OCI-LY1 (cell line): ENCODE results near the gene PRLHR.

Experiments used
- H2AFZ ChIP-seq: fragments of 200-600 bp; sonication (generic), shearing (Covaris generic); 2 replicates; pipeline ENCODE4 v1.6.0; 2014; ENCODE audit warnings: antibody characterized with exemption, mild to moderate bottlenecking, low read length
- H3F3A ChIP-seq: fragments of 200-600 bp; sonication (generic), shearing (Covaris generic); 2 replicates; pipeline ENCODE4 v1.6.0; 2014; ENCODE audit warnings: mild to moderate bottlenecking, antibody characterized with exemption, low read length, moderate library complexity; ENCODE audit not compliant: insufficient read depth
- H3K27ac ChIP-seq: fragments of 200-600 bp; sonication (generic); 2 replicates; pipeline ENCODE4 v1.5.1; 2014; ENCODE audit warnings: low read length, mixed run types, mild to moderate bottlenecking, low read depth; ENCODE audit not compliant: poor library complexity, severe bottlenecking
- H3K27me3 ChIP-seq: fragments of 200-600 bp; sonication (generic); 2 replicates; pipeline ENCODE4 v1.6.0; 2014; ENCODE audit warnings: antibody characterized with exemption, mild to moderate bottlenecking, low read length, moderate library complexity; ENCODE audit not compliant: insufficient read depth
- H3K36me3 ChIP-seq: fragments of 200-600 bp; sonication (generic); 2 replicates; pipeline ENCODE4 v1.6.1; 2014; ENCODE audit warnings: mild to moderate bottlenecking, antibody characterized with exemption, low read length, moderate library complexity, mixed read lengths; ENCODE audit not compliant: insufficient read depth
- H3K4me1 ChIP-seq: fragments of 200-600 bp; sonication (generic); 2 replicates; pipeline ENCODE4 v1.5.1; 2014; ENCODE audit warnings: mild to moderate bottlenecking, low read length, moderate library complexity; ENCODE audit not compliant: insufficient read depth, severe bottlenecking
- H3K4me2 ChIP-seq: fragments of 200-600 bp; sonication (generic), shearing (Covaris generic); 2 replicates; pipeline ENCODE4 v1.6.1; 2014; ENCODE audit warnings: low read length
- H3K4me3 ChIP-seq: fragments of 200-600 bp; sonication (generic); 2 replicates; pipeline ENCODE4 v1.5.1; 2014; ENCODE audit warnings: low read length, low read depth, mild to moderate bottlenecking, mixed read lengths; ENCODE audit not compliant: poor library complexity, severe bottlenecking
- H3K79me2 ChIP-seq: fragments of 200-600 bp; shearing (Covaris generic); 2 replicates; pipeline ENCODE4 v1.6.1; 2016; ENCODE audit warnings: mixed run types, low read length, mixed read lengths; ENCODE audit not compliant: insufficient read depth
- H3K9ac ChIP-seq: fragments of 200-600 bp; sonication (generic), shearing (Covaris generic); 2 replicates; pipeline ENCODE4 v1.6.1; 2014; ENCODE audit warnings: mild to moderate bottlenecking, low read length, mixed read lengths
- H3K9me2 ChIP-seq: fragments of 200-600 bp; sonication (generic), shearing (Covaris generic); 2 replicates; pipeline ENCODE4 v1.6.1; 2014; ENCODE audit warnings: low read depth, mild to moderate bottlenecking, low read length, mixed read lengths
- H3K9me3 ChIP-seq: fragments of 200-600 bp; shearing (Covaris generic); 2 replicates; pipeline ENCODE4 v1.6.1; 2014; ENCODE audit warnings: low read length, mixed read lengths
- H4K20me1 ChIP-seq: fragments of 200-600 bp; sonication (generic), shearing (Covaris generic); 2 replicates; pipeline ENCODE4 v1.6.0; 2016; ENCODE audit warnings: mild to moderate bottlenecking, low read length; ENCODE audit not compliant: insufficient read depth
- CTCF ChIP-seq: fragments of 200-600 bp; sonication (generic), shearing (Covaris generic); IDR thresholded peaks from 2 replicates; pipeline ENCODE4 v1.5.1; 2017; ENCODE audit warnings: mild to moderate bottlenecking, antibody characterized with exemption, low read length, moderate library complexity, mixed read lengths
- EZH2 ChIP-seq: fragments of 200-600 bp; sonication (generic), shearing (Covaris generic); IDR thresholded peaks from 2 replicates; pipeline ENCODE4 v1.8.0; 2017; ENCODE audit warnings: borderline replicate concordance, mixed run types, mild to moderate bottlenecking, antibody characterized with exemption, low read length, moderate library complexity, mixed read lengths

PRLHR gene

GRCh38 chr10:118607768-118608354 lies 12.4 kb upstream of the PRLHR start:
- Histone ChIP-seq H3K9me2 (no peaks in the 10 kb centered on the region), H3F3A (no peaks in the 10 kb centered on the region), H3K27me3 (0 out of 2 replicates have a peak, but pooled peaks cover 4% of the 10 kb centered on the region), H3K36me3 (no peaks in the 10 kb centered on the region), H3K4me1 (no peaks in the 10 kb centered on the region), H2AFZ (no peak overlapping the region), H3K27ac (no peak overlapping the region), H3K9ac (no peak overlapping the region), H3K4me3 (no peak overlapping the region), H3K79me2 (no peaks in the 10 kb centered on the region), H4K20me1 (no peaks in the 10 kb centered on the region), H3K9me3 (no peaks in the 10 kb centered on the region), H3K4me2 (no peak overlapping the region)
- TF ChIP-seq EZH2 (no peak), CTCF (no peak)

GRCh38 chr10:118605694-118606093 lies 10.2 kb upstream of the PRLHR start:
- Histone ChIP-seq H3K27me3 (0 out of 2 replicates have a peak, but pooled peaks cover 4% of the 10 kb centered on the region), H3K4me3 (no peak overlapping the region), H3K79me2 (no peaks in the 10 kb centered on the region), H3K9me2 (no peaks in the 10 kb centered on the region), H3K36me3 (no peaks in the 10 kb centered on the region), H3K27ac (no peak overlapping the region), H2AFZ (no peak overlapping the region), H4K20me1 (no peaks in the 10 kb centered on the region), H3K4me2 (no peak overlapping the region), H3K9me3 (no peaks in the 10 kb centered on the region), H3F3A (no peaks in the 10 kb centered on the region), H3K4me1 (no peaks in the 10 kb centered on the region), H3K9ac (no peak overlapping the region)
- no peak for TF ChIP-seq EZH2
- TF ChIP-seq CTCF, result no peak

GRCh38 chr10:118596426-118597124 lies 1.1 kb upstream of the PRLHR start:
- Histone ChIP-seq H3K9me3 (no peaks in the 10 kb centered on the region), H3K4me2 (no peak overlapping the region), H3K9ac (no peak overlapping the region), H3K27ac (no peak overlapping the region), H3K9me2 (no peaks in the 10 kb centered on the region), H2AFZ (no peak overlapping the region), H3K36me3 (no peaks in the 10 kb centered on the region), H3K79me2 (no peaks in the 10 kb centered on the region), H3K4me3 (no peak overlapping the region), H3F3A (no peaks in the 10 kb centered on the region), H3K4me1 (no peaks in the 10 kb centered on the region), H4K20me1 (no peaks in the 10 kb centered on the region), H3K27me3 (no peaks in the 10 kb centered on the region)
- TF ChIP-seq CTCF (no peak), EZH2 (no peak)
